Skeletal muscle satellite cell (primary cell): ENCODE data around the gene FAM237B.

Experiments
- H3K27me3 ChIP-seq: 2 replicates; pipeline ENCODE4 v1.7.0; 2013; ENCODE audit warnings: low read length; ENCODE audit not compliant: control insufficient read depth, insufficient read depth
- H3K36me3 ChIP-seq: 2 replicates; pipeline ENCODE4 v1.7.0; 2013; ENCODE audit warnings: mild to moderate bottlenecking, control low read depth, low read length; ENCODE audit not compliant: insufficient read depth
- H3K4me1 ChIP-seq: 2 replicates; pipeline ENCODE4 v1.7.0; 2013; ENCODE audit warnings: low read length; ENCODE audit not compliant: control insufficient read depth, insufficient read depth
- H3K4me2 ChIP-seq: 2 replicates; pipeline ENCODE4 v1.7.0; 2013; ENCODE audit warnings: mild to moderate bottlenecking, low read length
- H3K4me3 ChIP-seq: 2 replicates; pipeline ENCODE4 v1.7.0; 2013; ENCODE audit warnings: low read length
- H3K9ac ChIP-seq: 2 replicates; pipeline ENCODE4 v1.7.0; 2013; ENCODE audit warnings: mild to moderate bottlenecking, low read depth, low read length, moderate library complexity
- H3K9me3 ChIP-seq: replicated peaks from 2 replicates; pipeline ENCODE4 v1.7.0; 2013; ENCODE audit warnings: mild to moderate bottlenecking, control low read depth, low read length

Gene FAM237B

GRCh38 chr7:90326500-90326899 is 5.4 kb upstream of the FAM237B start:
- no peak overlapping the region for H3K4me3 ChIP-seq
- H3K4me2 ChIP-seq = no peak overlapping the region
- H3K9ac ChIP-seq = no peak overlapping the region
- no peaks in the 10 kb centered on the region for H3K9me3 ChIP-seq
- peaks cover 13% of the 10 kb centered on the region for H3K27me3 ChIP-seq
- no peaks in the 10 kb centered on the region for H3K4me1 ChIP-seq
- H3K36me3 ChIP-seq = no peaks in the 10 kb centered on the region

GRCh38 chr7:90322837-90323236 is 1.7 kb upstream of the FAM237B start:
- H3K9me3 ChIP-seq = no peaks in the 10 kb centered on the region
- no peaks in the 10 kb centered on the region for H3K36me3 ChIP-seq
- peaks cover 27% of the 10 kb centered on the region for H3K27me3 ChIP-seq
- no peak overlapping the region for H3K4me3 ChIP-seq
- H3K4me2 ChIP-seq = no peak overlapping the region
- no peak overlapping the region for H3K9ac ChIP-seq
- H3K4me1 ChIP-seq = peaks cover 7% of the 10 kb centered on the region

GRCh38 chr7:90320418-90320800 is 695 bp downstream of the FAM237B start:
- Histone ChIP-seq H3K4me2 (peak overlapping the region; percentile 90), H3K9ac (no peak overlapping the region), H3K4me1 (peaks cover 7% of the 10 kb centered on the region), H3K36me3 (no peaks in the 10 kb centered on the region), H3K27me3 (peaks cover 27% of the 10 kb centered on the region), H3K9me3 (no peaks in the 10 kb centered on the region), H3K4me3 (peak overlapping the region; percentile 70)

GRCh38 chr7:90320014-90320413 is 1.1 kb downstream of the FAM237B start:
- no peak overlapping the region for H3K4me2 ChIP-seq

GRCh38 chr7:90313907-90314306 is 7.2 kb downstream of the FAM237B start:
- no peaks in the 10 kb centered on the region for H3K9me3 ChIP-seq
- no peaks in the 10 kb centered on the region for H3K36me3 ChIP-seq
- no peak overlapping the region for H3K9ac ChIP-seq
- no peak overlapping the region for H3K4me2 ChIP-seq
- no peaks in the 10 kb centered on the region for H3K27me3 ChIP-seq
- no peak overlapping the region for H3K4me3 ChIP-seq
- no peaks in the 10 kb centered on the region for H3K4me1 ChIP-seq

More at GRCh38 chr7:90320014-90320413, 1.1 kb downstream of the FAM237B start:
- Histone ChIP-seq H3K4me3 (no peak overlapping the region), H3K36me3 (no peaks in the 10 kb centered on the region), H3K9ac (no peak overlapping the region), H3K27me3 (peaks cover 27% of the 10 kb centered on the region), H3K9me3 (no peaks in the 10 kb centered on the region), H3K4me1 (peaks cover 7% of the 10 kb centered on the region)

- no peaks in the 10 kb centered on the region for H3K9me3 ChIP-seq
- no peak overlapping the region for H3K4me3 ChIP-seq
These were observed 8.4 kb downstream of the FAM237B start for GRCh38 chr7:90312745-90313144.

GRCh38 chr7:90311175-90311574 is 9.9 kb downstream of the FAM237B start:
- no peaks in the 10 kb centered on the region for H3K4me1 ChIP-seq
- H3K9me3 ChIP-seq = no peaks in the 10 kb centered on the region
- H3K36me3 ChIP-seq = no peaks in the 10 kb centered on the region
- H3K4me2 ChIP-seq = no peak overlapping the region
- no peaks in the 10 kb centered on the region for H3K27me3 ChIP-seq
- H3K4me3 ChIP-seq = no peak overlapping the region
- H3K9ac ChIP-seq = no peak overlapping the region

More at GRCh38 chr7:90312745-90313144, 8.4 kb downstream of the FAM237B start:
- Histone ChIP-seq H3K4me2 (no peak overlapping the region), H3K36me3 (no peaks in the 10 kb centered on the region), H3K4me1 (no peaks in the 10 kb centered on the region), H3K9ac (no peak overlapping the region), H3K27me3 (no peaks in the 10 kb centered on the region)

- Histone ChIP-seq H3K4me3 (no peak overlapping the region), H3K9me3 (no peaks in the 10 kb centered on the region), H3K27me3 (no peaks in the 10 kb centered on the region), H3K4me2 (no peak overlapping the region), H3K36me3 (no peaks in the 10 kb centered on the region), H3K4me1 (no peaks in the 10 kb centered on the region), H3K9ac (no peak overlapping the region)
These were observed 11.2 kb downstream of the FAM237B start for GRCh38 chr7:90309872-90310271.

GRCh38 chr7:90303241-90303640 is 17.9 kb downstream of the FAM237B start:
- Histone ChIP-seq H3K36me3 (no peaks in the 10 kb centered on the region), H3K27me3 (no peaks in the 10 kb centered on the region), H3K9ac (no peak overlapping the region), H3K4me1 (peaks cover 3% of the 10 kb centered on the region), H3K4me2 (no peak overlapping the region), H3K9me3 (no peaks in the 10 kb centered on the region), H3K4me3 (no peak overlapping the region)

- H3K4me3 ChIP-seq = no peak overlapping the region
- H3K4me2 ChIP-seq = no peak overlapping the region
These were observed 22.7 kb downstream of the FAM237B start for GRCh38 chr7:90298145-90299038.

GRCh38 chr7:90290244-90291113 is 30.6 kb downstream of the FAM237B start:
- Histone ChIP-seq H3K9ac (no peak overlapping the region), H3K4me1 (no peaks in the 10 kb centered on the region), H3K9me3 (no peaks in the 10 kb centered on the region), H3K4me2 (no peak overlapping the region), H3K4me3 (no peak overlapping the region), H3K27me3 (no peaks in the 10 kb centered on the region), H3K36me3 (no peaks in the 10 kb centered on the region)

More at GRCh38 chr7:90298145-90299038, 22.7 kb downstream of the FAM237B start:
- Histone ChIP-seq H3K9ac (no peak overlapping the region), H3K4me1 (no peaks in the 10 kb centered on the region), H3K27me3 (no peaks in the 10 kb centered on the region), H3K36me3 (no peaks in the 10 kb centered on the region), H3K9me3 (no peaks in the 10 kb centered on the region)
